ENCODE results near the gene COPE.

Gene COPE

GRCh38 chr19:18878858-18879578 is 40.2 kb downstream of the COPE start:
- H3K27me3 Mint-ChIP-seq = peaks cover 11% of the 10 kb centered on the region
- H3K9me3 Mint-ChIP-seq = no peaks in the 10 kb centered on the region
- no peak overlapping the region for H3K27ac Mint-ChIP-seq
- H3K4me1 Mint-ChIP-seq = no peaks in the 10 kb centered on the region
- no peak overlapping the region for H3K4me3 Mint-ChIP-seq
- CTCF ChIA-PET = interaction anchor here (0.9 kb wide), 1 partner anchor 13 kb away, joined by 3 read pairs; no protein-coding TSS in a partner anchor
- H3K36me3 Mint-ChIP-seq = no peaks in the 10 kb centered on the region
- DNase-seq = no peak

DNA sequence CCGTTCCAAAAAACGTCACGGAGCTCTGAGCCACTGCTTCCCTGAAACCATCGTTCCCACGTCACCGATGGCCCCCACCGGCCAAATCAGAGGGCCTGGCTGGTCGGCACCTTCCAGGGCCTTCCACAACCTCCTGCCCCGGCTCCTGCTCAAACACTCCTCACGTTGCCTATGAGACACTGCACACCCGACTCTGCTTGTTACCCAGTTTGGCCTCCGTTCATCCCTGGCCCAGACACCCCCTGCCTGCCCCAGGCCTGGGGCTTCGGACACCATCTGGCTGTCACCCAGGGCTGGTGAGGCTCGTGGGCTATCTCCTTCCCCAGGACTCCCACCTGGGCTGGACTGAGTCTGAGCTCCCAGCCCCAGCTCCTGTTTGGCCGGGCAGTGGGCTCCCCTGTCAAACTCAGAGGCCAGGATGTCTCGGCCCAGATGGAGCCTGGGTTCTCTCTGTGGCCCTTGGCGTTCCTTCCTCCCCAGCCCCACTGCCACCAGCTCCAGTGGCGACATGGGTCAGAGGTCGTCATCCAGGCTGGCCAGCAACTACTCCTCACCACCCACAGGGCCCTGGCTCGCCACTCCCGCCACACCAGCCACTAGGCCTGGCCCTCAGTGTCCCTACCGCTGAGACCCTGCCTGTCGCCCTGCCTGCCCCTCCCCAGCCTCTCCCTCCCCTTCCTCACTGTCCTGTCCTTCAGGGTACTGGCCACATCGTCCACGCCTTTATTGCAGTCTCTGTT is 41.0 kb downstream of the COPE start:
- Mint-ChIP-seq H3K27ac (no peak overlapping the region), H3K27me3 (peaks cover 7% of the 10 kb centered on the region), H3K36me3 (no peaks in the 10 kb centered on the region), H3K4me3 (no peak overlapping the region), H3K9me3 (no peaks in the 10 kb centered on the region), H3K4me1 (no peaks in the 10 kb centered on the region)
- no peak for DNase-seq
- CTCF ChIA-PET = interaction anchor here (0.9 kb wide), 1 partner anchor 12 kb away, joined by 3 read pairs; no protein-coding TSS in a partner anchor

GRCh38 chr19:18876865-18877264 is 42.3 kb downstream of the COPE start:
- H3K36me3 Mint-ChIP-seq = no peaks in the 10 kb centered on the region
- H3K4me3 Mint-ChIP-seq = no peak overlapping the region
- H3K27ac Mint-ChIP-seq = no peak overlapping the region
- CTCF ChIA-PET = no interaction called here
- peaks cover 9% of the 10 kb centered on the region for H3K27me3 Mint-ChIP-seq
- no peak for DNase-seq
- no peaks in the 10 kb centered on the region for H3K9me3 Mint-ChIP-seq
- peaks cover 2% of the 10 kb centered on the region for H3K4me1 Mint-ChIP-seq

DNA sequence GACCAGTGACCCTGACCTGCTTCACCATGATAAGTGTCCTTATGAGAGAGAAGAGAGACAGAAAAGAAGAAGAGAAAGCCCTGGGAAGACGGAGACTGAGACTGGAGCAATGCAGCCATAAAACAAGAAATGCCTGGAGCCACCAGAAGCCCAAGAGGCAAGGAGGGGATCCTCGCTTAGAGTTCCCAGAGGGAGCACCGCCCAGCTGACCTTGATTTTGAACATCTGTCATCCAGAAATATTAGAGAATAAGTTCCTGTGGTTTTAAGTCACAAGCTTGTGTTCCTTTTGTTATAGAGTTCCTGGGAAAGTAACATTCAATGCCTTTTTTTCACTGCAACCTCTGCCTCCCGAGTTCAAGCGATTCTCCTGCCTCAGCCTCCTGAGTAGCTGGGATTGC is 43.5 kb downstream of the COPE start:
- H3K27me3 Mint-ChIP-seq = peaks cover 19% of the 10 kb centered on the region
- CTCF ChIA-PET = interaction anchor here (1.1 kb wide), 1 partner anchor 17 kb away, joined by 3 read pairs; no protein-coding TSS in a partner anchor
- H3K36me3 Mint-ChIP-seq = peaks cover 3% of the 10 kb centered on the region
- H3K4me1 Mint-ChIP-seq = peaks cover 10% of the 10 kb centered on the region
- no peaks in the 10 kb centered on the region for H3K9me3 Mint-ChIP-seq
- no peak overlapping the region for H3K4me3 Mint-ChIP-seq
- DNase-seq = no peak
- H3K27ac Mint-ChIP-seq = no peak overlapping the region

GRCh38 chr19:18871543-18871942 is 47.6 kb downstream of the COPE start:
- no peak overlapping the region for H3K27ac Mint-ChIP-seq

DNA sequence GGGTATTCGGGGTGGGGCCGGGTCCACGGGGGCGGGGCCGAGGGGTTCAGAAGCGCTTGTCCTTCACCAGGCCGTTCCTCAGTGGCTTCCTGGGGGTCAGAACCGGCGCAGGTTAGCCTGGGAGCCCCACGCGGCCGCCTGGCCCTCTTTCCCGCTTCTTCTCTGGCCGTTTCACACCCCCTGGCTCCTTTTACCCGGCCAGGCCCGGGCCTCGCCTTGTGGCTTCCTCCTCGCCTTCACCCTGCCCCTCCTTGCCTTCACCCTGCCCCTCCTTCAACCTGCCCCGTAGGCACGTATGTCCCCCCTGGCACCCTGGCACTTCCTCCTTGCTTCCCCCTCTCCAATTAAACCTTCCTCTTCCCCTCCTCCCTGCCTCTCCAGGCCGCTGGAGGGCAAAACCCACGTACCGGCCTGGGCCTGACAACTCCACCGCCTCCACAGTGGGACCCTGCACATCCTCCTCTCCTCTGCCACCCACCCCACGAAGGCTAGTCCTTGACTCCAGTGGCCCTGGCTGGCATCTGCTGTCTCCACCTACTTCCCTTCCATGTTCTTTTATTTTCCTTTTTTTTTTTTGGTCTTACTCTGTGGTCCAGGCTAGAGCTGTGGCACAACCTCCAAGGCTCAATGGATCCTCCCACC is 48.5 kb downstream of the COPE start:
- no peak overlapping the region for H3K4me3 Mint-ChIP-seq
- peaks cover 11% of the 10 kb centered on the region for H3K4me1 Mint-ChIP-seq
- H3K9me3 Mint-ChIP-seq = no peaks in the 10 kb centered on the region

More at GRCh38 chr19:18871543-18871942, 47.6 kb downstream of the COPE start:
- Mint-ChIP-seq H3K4me3 (no peak overlapping the region), H3K4me1 (peaks cover 11% of the 10 kb centered on the region), H3K27me3 (peaks cover 28% of the 10 kb centered on the region), H3K36me3 (peaks cover 16% of the 10 kb centered on the region), H3K9me3 (no peaks in the 10 kb centered on the region)
- CTCF ChIA-PET = no interaction called here
- DNase-seq = no peak

DNA sequence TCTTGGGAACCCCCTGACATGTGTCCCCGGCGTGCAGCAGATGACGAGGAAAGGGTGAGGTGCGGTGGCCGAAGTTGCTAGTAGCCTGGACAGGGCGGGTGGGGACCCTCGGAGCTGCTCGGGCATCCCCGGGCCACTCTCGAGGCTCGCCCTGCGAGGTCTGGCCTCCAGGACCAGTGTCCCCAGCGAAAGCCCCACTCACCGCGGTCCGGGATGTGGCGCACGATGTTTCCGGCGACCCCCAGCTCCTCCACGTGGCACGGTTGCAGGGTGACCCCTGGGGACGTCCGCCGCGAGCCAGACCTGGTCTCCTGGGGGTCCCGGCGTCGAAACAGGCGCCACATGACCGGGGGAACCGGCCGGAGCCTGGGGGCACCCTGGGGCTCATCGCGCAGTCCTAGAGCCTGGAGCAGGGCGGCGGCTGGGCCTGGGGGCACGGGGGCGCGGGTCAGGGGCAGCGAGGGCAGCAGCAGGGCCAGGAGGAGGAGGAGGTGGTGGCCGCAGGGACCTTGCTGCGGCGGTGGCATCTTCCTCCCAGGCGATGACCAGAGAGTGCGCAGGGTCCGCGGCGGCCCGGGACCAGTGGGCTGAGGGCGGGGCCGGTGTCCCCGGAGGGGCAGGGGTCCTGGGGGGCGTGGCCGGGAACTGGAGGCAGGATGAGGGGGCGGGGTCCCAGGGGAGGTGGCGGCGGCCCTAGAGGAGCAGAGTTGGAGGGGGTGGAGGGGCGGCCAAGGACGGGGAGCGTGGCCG is 49.2 kb downstream of the COPE start:
- H3K4me3 Mint-ChIP-seq = no peak overlapping the region
- H3K36me3 Mint-ChIP-seq = peaks cover 22% of the 10 kb centered on the region
- no peak overlapping the region for H3K27ac Mint-ChIP-seq
- CTCF ChIA-PET = no interaction called here
- H3K4me1 Mint-ChIP-seq = peaks cover 11% of the 10 kb centered on the region
- no peaks in the 10 kb centered on the region for H3K9me3 Mint-ChIP-seq
- H3K27me3 Mint-ChIP-seq = peaks cover 28% of the 10 kb centered on the region
- no peak for DNase-seq

More for the DNA sequence above, 48.5 kb downstream of the COPE start:
- Mint-ChIP-seq H3K27ac (no peak overlapping the region), H3K36me3 (peaks cover 22% of the 10 kb centered on the region), H3K27me3 (peaks cover 28% of the 10 kb centered on the region)
- CTCF ChIA-PET = no interaction called here
- DNase-seq = no peak

- Mint-ChIP-seq H3K4me1 (peaks cover 11% of the 10 kb centered on the region), H3K27ac (no peak overlapping the region), H3K9me3 (no peaks in the 10 kb centered on the region), H3K4me3 (no peak overlapping the region), H3K36me3 (peaks cover 24% of the 10 kb centered on the region), H3K27me3 (peaks cover 24% of the 10 kb centered on the region)
- CTCF ChIA-PET = no interaction called here
- DNase-seq = no peak
Measured at GRCh38 chr19:18869023-18869618, 50.1 kb downstream of the COPE start.

DNA sequence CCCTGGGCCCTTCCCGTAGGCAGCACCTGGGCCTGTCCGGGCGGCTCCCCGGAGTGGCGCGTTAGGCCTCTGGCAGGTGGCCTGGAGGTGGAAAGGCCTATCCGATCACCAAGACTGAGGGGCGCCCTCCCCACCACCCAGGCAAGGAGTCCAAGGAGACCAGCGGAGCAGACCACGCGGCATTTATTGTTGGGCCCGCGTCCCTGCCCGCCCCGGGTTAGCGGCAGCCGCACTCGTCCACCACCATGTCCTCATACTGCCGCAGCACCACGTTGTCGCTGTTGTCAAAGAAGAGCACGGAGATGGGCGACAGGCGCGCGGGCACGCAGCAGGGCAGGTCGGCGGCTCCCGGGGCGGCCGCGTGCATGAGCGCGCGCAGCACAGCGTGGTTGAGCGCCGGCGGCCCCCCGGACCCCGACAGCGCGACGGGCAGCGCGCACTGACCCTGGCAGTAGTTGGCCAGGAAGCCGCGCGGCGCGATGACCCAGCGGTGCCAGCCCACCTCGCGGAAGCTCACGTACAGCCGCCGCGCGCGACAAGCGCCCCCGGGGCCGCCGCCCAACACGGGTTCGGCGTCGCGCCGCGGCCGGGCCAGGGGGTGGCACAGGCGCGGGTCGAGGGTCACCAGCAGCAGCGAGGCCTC is 50.7 kb downstream of the COPE start:
- CTCF ChIA-PET = no interaction called here
- no peaks in the 10 kb centered on the region for H3K9me3 Mint-ChIP-seq
- peaks cover 26% of the 10 kb centered on the region for H3K36me3 Mint-ChIP-seq
- peaks cover 24% of the 10 kb centered on the region for H3K27me3 Mint-ChIP-seq
- peaks cover 11% of the 10 kb centered on the region for H3K4me1 Mint-ChIP-seq
- no peak overlapping the region for H3K27ac Mint-ChIP-seq
- H3K4me3 Mint-ChIP-seq = no peak overlapping the region
- no peak for DNase-seq

GRCh38 chr19:18867751-18868150 is 51.4 kb downstream of the COPE start:
- no peaks in the 10 kb centered on the region for H3K9me3 Mint-ChIP-seq
- CTCF ChIA-PET = no interaction called here
- no peak overlapping the region for H3K4me3 Mint-ChIP-seq
- H3K27ac Mint-ChIP-seq = no peak overlapping the region
- peaks cover 24% of the 10 kb centered on the region for H3K27me3 Mint-ChIP-seq
- DNase-seq = no peak
- peaks cover 28% of the 10 kb centered on the region for H3K36me3 Mint-ChIP-seq
- H3K4me1 Mint-ChIP-seq = peaks cover 11% of the 10 kb centered on the region

DNA sequence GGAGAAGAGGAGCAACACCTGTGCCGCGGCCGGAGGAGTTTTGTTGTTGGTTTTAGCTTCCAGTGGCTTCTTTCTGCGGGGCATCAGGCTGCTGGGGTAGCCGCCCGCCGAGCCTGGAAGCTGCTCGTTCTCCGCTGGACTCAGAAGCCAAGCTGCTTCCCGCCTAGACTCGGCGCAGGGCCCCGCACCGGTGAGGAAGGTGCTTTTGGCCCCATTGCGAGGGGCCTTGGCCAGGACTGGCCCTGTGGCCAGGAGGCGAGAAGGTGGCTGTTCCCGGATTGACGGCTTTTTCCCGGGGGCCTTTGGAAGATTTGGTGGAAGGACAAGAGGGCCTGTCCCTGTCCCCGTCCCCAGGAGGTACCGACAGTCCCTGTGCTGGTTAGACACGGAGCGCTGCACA is 52.0 kb downstream of the COPE start:
- Mint-ChIP-seq H3K27me3 (peaks cover 24% of the 10 kb centered on the region), H3K4me1 (peaks cover 11% of the 10 kb centered on the region), H3K36me3 (peaks cover 33% of the 10 kb centered on the region), H3K9me3 (no peaks in the 10 kb centered on the region), H3K27ac (no peak overlapping the region), H3K4me3 (no peak overlapping the region)
- no peak for DNase-seq
- CTCF ChIA-PET = interaction anchor here (1.5 to 1.9 kb wide), 2 partner anchors 18 to 63 kb away, joined by 3 to 5 read pairs; no protein-coding TSS in a partner anchor

DNA sequence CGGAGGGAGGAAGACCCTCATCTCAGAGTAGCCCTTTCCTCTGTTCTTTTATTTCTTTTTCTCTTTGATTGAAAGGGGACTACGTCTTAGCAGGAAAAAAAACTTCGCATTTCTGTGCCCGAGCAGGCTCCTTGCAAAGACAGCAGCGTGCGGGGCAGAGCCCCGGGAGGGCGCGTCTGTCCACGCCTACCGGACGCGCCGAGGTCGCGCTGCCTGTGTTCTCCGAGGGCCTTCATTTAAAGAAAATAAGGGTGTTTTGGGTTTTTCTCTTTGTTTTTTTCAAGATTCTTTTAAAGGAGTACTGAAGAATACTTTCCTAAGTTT is 52.4 kb downstream of the COPE start:
- Mint-ChIP-seq H3K4me3 (no peak overlapping the region), H3K4me1 (peaks cover 8% of the 10 kb centered on the region)
- CTCF ChIA-PET = interaction anchor here (1.0 to 1.9 kb wide), 3 partner anchors 9 to 63 kb away, joined by 3 to 5 read pairs (median 5); no protein-coding TSS in a partner anchor

More for the DNA sequence above, 52.4 kb downstream of the COPE start:
- no peaks in the 10 kb centered on the region for H3K9me3 Mint-ChIP-seq
- no peak overlapping the region for H3K27ac Mint-ChIP-seq
- peaks cover 22% of the 10 kb centered on the region for H3K27me3 Mint-ChIP-seq
- peaks cover 36% of the 10 kb centered on the region for H3K36me3 Mint-ChIP-seq
- no peak for DNase-seq
